GM18870 (cell line): ENCODE measurements around the gene HMCN2.
"Not testable (repeated sequence)": the region's sequence is repeated elsewhere in the genome, so short reads cannot be mapped to it uniquely, and the experiment has no call there.

Source experiments
- ATAC-seq: cut with Tn5 transposase; IDR thresholded peaks from one replicate; pipeline ENCODE4 v1.9.1; 2021; ENCODE audit warnings: moderate library complexity; ENCODE audit not compliant: unreplicated experiment

Gene HMCN2

GRCh38 chr9:130239741-130240241 is 25.8 kb upstream of the HMCN2 start:
- peak; percentile 51 for ATAC-seq

GRCh38 chr9:130240410-130241197 is 25.0 kb upstream of the HMCN2 start:
- ATAC-seq, result no peak

GRCh38 chr9:130241198-130241535 is 24.4 kb upstream of the HMCN2 start:
- no peak for ATAC-seq

- no peak for ATAC-seq
These were observed 23.1 kb upstream of the HMCN2 start for GRCh38 chr9:130242270-130243014.

GRCh38 chr9:130243015-130243881 is 22.3 kb upstream of the HMCN2 start:
- no peak for ATAC-seq

GRCh38 chr9:130243882-130244170 is 21.7 kb upstream of the HMCN2 start:
- ATAC-seq, result no peak

GRCh38 chr9:130244548-130245165 is 20.9 kb upstream of the HMCN2 start:
- no peak for ATAC-seq

- ATAC-seq, result no peak
These were observed 20.1 kb upstream of the HMCN2 start for GRCh38 chr9:130245474-130245873.

GRCh38 chr9:130246126-130246525 is 19.4 kb upstream of the HMCN2 start:
- no peak for ATAC-seq

- ATAC-seq, result no peak
These were observed 10.6 kb upstream of the HMCN2 start for GRCh38 chr9:130254747-130255630.

GRCh38 chr9:130255631-130256134 is 9.9 kb upstream of the HMCN2 start:
- no peak for ATAC-seq

GRCh38 chr9:130256644-130257043 is 8.9 kb upstream of the HMCN2 start:
- no peak for ATAC-seq

GRCh38 chr9:130258137-130258536 is 7.4 kb upstream of the HMCN2 start:
- ATAC-seq, result not testable (repeated sequence)

GRCh38 chr9:130259044-130259443 is 6.5 kb upstream of the HMCN2 start:
- no peak for ATAC-seq

GRCh38 chr9:130260816-130261765 is 4.5 kb upstream of the HMCN2 start:
- no peak for ATAC-seq

GRCh38 chr9:130262061-130262745 is 3.4 kb upstream of the HMCN2 start:
- no peak for ATAC-seq

GRCh38 chr9:130262771-130263170 is 2.8 kb upstream of the HMCN2 start:
- ATAC-seq, result no peak
